ENCODE measurements around the gene KCNRG. TPM values are rescaled to one million over a fixed set of nuclear protein-coding genes. Genes with fewer than 3 reads are reported as not detected.

The KCNRG gene
- total and polyA plus RNA-seq, 2 of the 4 experiments (the other 2 are of a cell fraction), result 0.51 to 2.7 TPM

GRCh38 chr13:50037788-50038187 is 22.5 kb downstream of the KCNRG start:
- Histone ChIP-seq H3K56ac (ENCODE audit: extremely low read depth, insufficient read depth, low read length) (no peak overlapping the region), H4K8ac (ENCODE audit: low read depth in 2 of 2, low read length in 2 of 2) (no peak overlapping the region), H3K4me1 (ENCODE audit: control insufficient read depth, insufficient read depth, low read length) (peaks cover 3% of the 10 kb centered on the region; the same call in 1 of the 2 replicates), H3K18ac (ENCODE audit: low read depth, low read length) (no peak overlapping the region), H3K36me3 (ENCODE audit: control insufficient read depth, insufficient read depth, low read length) (peaks cover 7% of the 10 kb centered on the region), H2BK15ac (ENCODE audit: low read depth, low read length) (no peak overlapping the region), H4K91ac (ENCODE audit: insufficient read depth, low read depth, low read length) (no peak overlapping the region), H3K9me3 (ENCODE audit: control insufficient read depth, insufficient read depth, low read length) (no peaks in the 10 kb centered on the region), H2AFZ (replicated peaks; ENCODE audit: low read length, poor library complexity) (no peak overlapping the region), H4K20me1 (ENCODE audit: insufficient read depth, low read length) (no peaks in the 10 kb centered on the region), H3K4me2 (ENCODE audit: low read depth, low read length) (no peak overlapping the region), H4K5ac (ENCODE audit: low read depth, low read length) (no peak overlapping the region), H3K27me3 (ENCODE audit: control insufficient read depth, insufficient read depth, low read length) (no peaks in the 10 kb centered on the region), H2AK9ac (replicated peaks; ENCODE audit: low read depth, low read length, poor library complexity) (no peak overlapping the region), H2BK20ac (ENCODE audit: low read depth, low read length) (no peak overlapping the region), H3K79me1 (ENCODE audit: low read depth in 1 of 2, low read length in 2 of 2) (peaks cover 3 to 26% of the 10 kb centered on the region in 2 experiments; a peak in 3 of 4 replicates), H3K27ac (ENCODE audit: insufficient read depth, low read length) (no peak overlapping the region), H3K9ac (ENCODE audit: low read depth, low read length) (no peak overlapping the region), H3K9me1 (ENCODE audit: insufficient read depth, low read length) (no peaks in the 10 kb centered on the region), H2BK120ac (ENCODE audit: low read depth, low read length) (no peak overlapping the region), H3K23ac (ENCODE audit: low read depth, low read length) (no peak overlapping the region), H2AK5ac (ENCODE audit: low read depth, low read length) (no peak overlapping the region), H2BK5ac (ENCODE audit: low read depth, low read length, poor library complexity, severe bottlenecking) (no peak overlapping the region), H3K4me3 (ENCODE audit: insufficient read depth, low read depth, low read length) (no peak overlapping the region), H3K4ac (ENCODE audit: low read depth, low read length) (no peak overlapping the region), H3K14ac (replicated peaks; ENCODE audit: low read depth, low read length) (no peak overlapping the region)
- ChIA-PET POLR2A (ENCODE audit: unreplicated experiment) (no interaction called here), CTCF (no interaction called here)
- in situ Hi-C loops (cut with MboI; ENCODE audit: low sequenced_read_pairs), result no loop called here
- no TSS peak for BruUV-seq (replicated peaks)
- dilution Hi-C loops (cut with HindIII; ENCODE audit: low sequenced_read_pairs, unreplicated experiment), result no loop called here
- no peak for DNase-seq
- 0 out of 2 replicates have a peak, but pooled peaks have one; percentile 14 for ATAC-seq (ENCODE audit: low read depth)
- intact Hi-C loops (cut with micrococcal nuclease), result no loop called here
- TF ChIP-seq FOS (IDR thresholded peaks at IDR 0.05; ENCODE audit: low read depth, low read length) (no peak), CEBPB (IDR thresholded peaks at IDR 0.05; ENCODE audit: low read depth, low read length) (peak; percentile 41; the same call in 1 of the 2 replicates)

Data from IMR-90 (cell line).